Erythroblast (primary cell): ENCODE measurements around the gene GPBAR1.

ENCODE experiments used
- GATA1 ChIP-seq: IDR thresholded peaks from 2 replicates; pipeline ENCODE4 v1.6.1; 2011; ENCODE audit warnings: low read depth, mild to moderate bottlenecking, control low read depth, low read length, moderate library complexity
- POLR2A ChIP-seq: IDR thresholded peaks from 2 replicates; pipeline ENCODE4 v1.6.1; 2011; ENCODE audit warnings: mild to moderate bottlenecking, low read length

DNA sequence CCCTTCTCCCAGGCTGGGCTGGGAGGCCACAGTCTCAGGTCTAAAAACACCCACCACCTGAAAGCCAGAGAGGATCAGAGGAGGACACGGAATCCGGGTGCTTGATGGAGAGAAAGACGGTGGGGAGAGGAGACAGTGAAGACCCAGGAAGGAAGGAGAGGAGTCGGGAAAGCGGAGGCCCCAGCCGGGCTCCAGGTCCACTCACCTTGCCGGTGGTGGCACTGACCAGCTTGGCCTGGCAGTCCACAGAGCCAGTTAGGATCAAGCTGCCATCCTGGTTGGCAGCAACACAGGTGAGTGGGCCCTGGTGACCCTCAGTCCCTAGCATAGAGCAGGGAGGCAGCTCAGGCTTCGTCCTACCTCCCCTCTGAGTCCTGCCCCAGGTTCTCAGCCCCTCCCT lies 4.8 kb downstream of the GPBAR1 start:
- TF ChIP-seq POLR2A (no peak), GATA1 (no peak)
